Testis (tissue), 3 donors: ENCODE data around the gene CXCL17. TPM values are rescaled to one million over a fixed set of nuclear protein-coding genes. Genes with fewer than 3 reads are reported as not detected.

ENCODE experiments used
- DNase-seq: peaks from one replicate; pipeline ENCODE4 v3.0.0-alpha.2; 2019
- H3K27ac ChIP-seq, 2 donors: fragments of 200-600 bp; sonication (generic); one replicate each; pipeline ENCODE4 v1.5.1; 2019
- H3K27me3 ChIP-seq: fragments of 200-600 bp; sonication (generic); one replicate; pipeline ENCODE4 v1.5.1; 2019
- H3K36me3 ChIP-seq: fragments of 200-600 bp; sonication (generic); one replicate; pipeline ENCODE4 v1.5.1; 2017; ENCODE audit warnings: low read depth; ENCODE audit errors: missing control alignments
- H3K4me1 ChIP-seq: fragments of 200-600 bp; sonication (generic); one replicate; pipeline ENCODE4 v1.5.1; 2019
- H3K4me3 ChIP-seq, 2 donors: fragments of 200-600 bp; sonication (generic); one replicate each; pipeline ENCODE4 v1.5.1; 2017 to 2019
- H3K9me3 ChIP-seq: fragments of 200-600 bp; sonication (generic); one replicate; pipeline ENCODE4 v1.5.1; 2017
- CTCF ChIP-seq, 3 experiments: fragments of 450-650 bp in 2 of 3; fragments of 200-600 bp in 1 of 3; sonication (generic) in 1 of 3; IDR thresholded peaks; one replicate each; pipeline ENCODE4 v1.5.1; 2016 to 2019; ENCODE audit warnings: antibody characterized with exemption in 3 of 3, mild to moderate bottlenecking in 2 of 3, moderate library complexity in 1 of 3
- POLR2A ChIP-seq: fragments of 450-650 bp; IDR thresholded peaks from one replicate; pipeline ENCODE4 v1.6.1; 2017; ENCODE audit warnings: antibody characterized with exemption, mild to moderate bottlenecking, moderate library complexity
- WGBS, 2 donors: methylation state at CpG; one replicate each; pipeline ENCODE4 v1.1.5; 2018; 5-methylcytosine and 5-hydroxymethylcytosine counted together
- intact Hi-C: fragments of 100-400 bp; cut with DNase I; formaldehyde crosslinking; loops from one replicate; pipeline ENCODE4 v1.15.1; 2023; ENCODE audit warnings: low total_unique reads
- polyA plus RNA-seq: library from polyadenylated mRNA; stranded (reverse); fragments of 350-450 nt; fragmentation: Illumina TruSeq; extraction: RNeasy Lipid Tissue Mini Kit (QIAGEN cat#74804); gene quantifications from one replicate; pipeline ENCODE4 v1.2.3, GENCODE V29; 2014; ENCODE audit warnings: low read depth, low replicate concordance; ENCODE audit not compliant: insufficient read depth
- total RNA-seq, 2 donors: library from RNA; depleted of rRNA; stranded (reverse); fragments of >200 nt; gene quantifications; one replicate each; pipeline ENCODE4 v1.2.3, GENCODE V29; 2016

CXCL17 gene
- total and polyA plus RNA-seq, 3 donors from 2014 or later: not detected

- intact Hi-C loops: no loop called here
- H3K4me1 ChIP-seq: peaks cover 6% of the 10 kb centered on the region
- no peak overlapping the region for H3K4me3 ChIP-seq
- WGBS, 2 donors: 88 to 97% methylated on average over 7 of the region's 7 CpGs
- no peaks in the 10 kb centered on the region for H3K36me3 ChIP-seq
- no peak for DNase-seq
- H3K9me3 ChIP-seq: no peaks in the 10 kb centered on the region
- H3K27ac ChIP-seq: no peak overlapping the region
- TF ChIP-seq POLR2A (no peak), CTCF (IDR thresholded peaks at IDR 0.05) (no peak)
- no peaks in the 10 kb centered on the region for H3K27me3 ChIP-seq
These were observed 3.2 kb upstream of the CXCL17 start for GRCh38 chr19:42445948-42446347.

- no peak for DNase-seq
- H3K27me3 ChIP-seq: no peaks in the 10 kb centered on the region
- TF ChIP-seq POLR2A: no peak
- no peak for TF ChIP-seq CTCF (IDR thresholded peaks at IDR 0.05)
- intact Hi-C loops: no loop called here
- peaks cover 6% of the 10 kb centered on the region for H3K4me1 ChIP-seq
- no peak overlapping the region for H3K4me3 ChIP-seq
- H3K36me3 ChIP-seq: no peaks in the 10 kb centered on the region
- no peaks in the 10 kb centered on the region for H3K9me3 ChIP-seq
- H3K27ac ChIP-seq: no peak overlapping the region
- WGBS, 2 donors: 75 to 76% methylated on average over 4 of the region's 4 CpGs
These were observed 1.2 kb upstream of the CXCL17 start for GRCh38 chr19:42443944-42444398.

GRCh38 chr19:42441049-42441445 is 1.7 kb downstream of the CXCL17 start:
- 49 to 68% methylated on average over 2 of the region's 2 CpGs for WGBS, 2 donors

GRCh38 chr19:42440357-42441048 is 2.2 kb downstream of the CXCL17 start:
- intact Hi-C loops: no loop called here
- H3K4me1 ChIP-seq: peaks cover 6% of the 10 kb centered on the region
- TF ChIP-seq CTCF (IDR thresholded peaks at IDR 0.05) (peak; percentile 64 to 96 (median 72)), POLR2A (no peak)
- no peak overlapping the region for H3K4me3 ChIP-seq
- H3K27me3 ChIP-seq: no peaks in the 10 kb centered on the region
- WGBS, 2 donors: 29 to 36% methylated on average over 16 of the region's 16 CpGs
- no peaks in the 10 kb centered on the region for H3K9me3 ChIP-seq
- no peak overlapping the region for H3K27ac ChIP-seq
- DNase-seq: peak; percentile 86
- no peaks in the 10 kb centered on the region for H3K36me3 ChIP-seq

More at GRCh38 chr19:42441049-42441445, 1.7 kb downstream of the CXCL17 start:
- no peaks in the 10 kb centered on the region for H3K9me3 ChIP-seq
- no peak for TF ChIP-seq POLR2A
- TF ChIP-seq CTCF (IDR thresholded peaks at IDR 0.05): no peak
- H3K4me3 ChIP-seq: no peak overlapping the region
- no peaks in the 10 kb centered on the region for H3K36me3 ChIP-seq
- no peak for DNase-seq
- H3K27ac ChIP-seq: no peak overlapping the region
- no peaks in the 10 kb centered on the region for H3K27me3 ChIP-seq
- intact Hi-C loops: no loop called here
- peaks cover 6% of the 10 kb centered on the region for H3K4me1 ChIP-seq

GRCh38 chr19:42436006-42436405 is 6.7 kb downstream of the CXCL17 start:
- H3K36me3 ChIP-seq: no peaks in the 10 kb centered on the region
- intact Hi-C loops: no loop called here
- no peak for TF ChIP-seq POLR2A
- TF ChIP-seq CTCF (IDR thresholded peaks at IDR 0.05): no peak
- 66 to 79% methylated on average over 3 of the region's 3 CpGs for WGBS, 2 donors
- no peak overlapping the region for H3K27ac ChIP-seq
- no peaks in the 10 kb centered on the region for H3K9me3 ChIP-seq
- no peak for DNase-seq
- no peaks in the 10 kb centered on the region for H3K27me3 ChIP-seq
- H3K4me3 ChIP-seq: no peak overlapping the region
- H3K4me1 ChIP-seq: peaks cover 15% of the 10 kb centered on the region
